Psoas muscle (tissue), 8 donors: ENCODE results near the gene WNT16. TPM values are rescaled to one million over a fixed set of nuclear protein-coding genes. Genes with fewer than 3 reads are reported as not detected.

Source experiments
- ATAC-seq, 4 donors: fragments of 200-7000 bp; cut with Tn5 transposase; one replicate each; pipeline ENCODE4 v1.9.1; 2020; ENCODE audit warnings: moderate library complexity in 3 of 4, mild to moderate bottlenecking in 2 of 4
- DNase-seq, 2 donors: peaks; one replicate each; pipeline ENCODE4 v3.0.0-alpha.2; 2020
- H3K27ac ChIP-seq: fragments of 200-600 bp; one replicate; pipeline ENCODE4 v1.8.0; 2022
- H3K27me3 ChIP-seq, 3 donors: fragments of 200-600 bp in 1 of 3; one replicate each; pipeline versions ENCODE4 v1.6.1 to v1.8.0; 2013 to 2022; ENCODE audit warnings: low read length in 2 of 3, mild to moderate bottlenecking in 2 of 3, moderate library complexity in 1 of 3; ENCODE audit not compliant: insufficient read depth in 3 of 3
- H3K36me3 ChIP-seq, 2 donors: fragments of 200-600 bp in 1 of 2; one replicate each; pipeline versions ENCODE4 v1.6.1 to v1.8.0; 2013 to 2022; ENCODE audit warnings: low read depth in 1 of 2, mild to moderate bottlenecking in 1 of 2, moderate library complexity in 1 of 2; ENCODE audit not compliant: insufficient read depth in 1 of 2
- H3K4me1 ChIP-seq: fragments of 200-600 bp; one replicate; pipeline ENCODE4 v1.8.0; 2022
- H3K4me3 ChIP-seq: fragments of 200-600 bp; one replicate; pipeline ENCODE4 v1.8.0; 2022; ENCODE audit warnings: mild to moderate bottlenecking
- H3K9me3 ChIP-seq: fragments of 200-600 bp; one replicate; pipeline ENCODE4 v1.8.0; 2022
- WGBS, 3 donors: extraction: QIAGEN DNeasy Blood & Tissue Kit; methylation state at CpG; one replicate each; pipeline versions ENCODE4 v1.1.6 to v1.1.7; 2013; 5-methylcytosine and 5-hydroxymethylcytosine counted together
- intact Hi-C, 2 donors: fragments of 100-400 bp; cut with DNase I; formaldehyde crosslinking; loops; one replicate each; pipeline versions ENCODE4 v1.11.0 to v1.14.2; 2022
- polyA plus RNA-seq, 3 donors: library from polyadenylated mRNA; stranded (reverse); fragments of 200-250 nt; gene quantifications; one replicate each; pipeline ENCODE4 v1.2.3, GENCODE V29; 2013
- total RNA-seq, 4 donors: library from RNA; stranded (reverse); fragmentation: NEBNext Ultra II Directional in 2 of 4; extraction: Animal tissue kit (Norgen Biotek cat#: 25700) in 2 of 4; gene quantifications; one replicate each; pipeline versions ENCODE4 v1.2.1 to v1.2.4, GENCODE V29; 2021 to 2023
- TF ChIP-seq, protein P1 (sequence below): fragments of 200-600 bp; IDR thresholded peaks from one replicate; pipeline ENCODE4 v1.8.0; 2022; ENCODE audit warnings: antibody characterized with exemption
- donor health status: healthy with polysubstance abuse.
- donor health status: DM: no; HTN: no; CAD: no; lungs with moderate emphysema.
- donor health status: Bipolar disorder and iron deficiency.
- donor health status: healthy.
- donor health status: DM: yes; HTN: yes; CAD: no.
- donor health status: DM: no; HTN: no; CAD: no.
- donor health status: DM: no; HTN: no; CAD: no.
- donor health status: DM: yes; HTN: yes; CAD: no.

Gene WNT16
- total and polyA plus RNA-seq, 7 donors, result 0.22 TPM; not detected in 6

DNA sequence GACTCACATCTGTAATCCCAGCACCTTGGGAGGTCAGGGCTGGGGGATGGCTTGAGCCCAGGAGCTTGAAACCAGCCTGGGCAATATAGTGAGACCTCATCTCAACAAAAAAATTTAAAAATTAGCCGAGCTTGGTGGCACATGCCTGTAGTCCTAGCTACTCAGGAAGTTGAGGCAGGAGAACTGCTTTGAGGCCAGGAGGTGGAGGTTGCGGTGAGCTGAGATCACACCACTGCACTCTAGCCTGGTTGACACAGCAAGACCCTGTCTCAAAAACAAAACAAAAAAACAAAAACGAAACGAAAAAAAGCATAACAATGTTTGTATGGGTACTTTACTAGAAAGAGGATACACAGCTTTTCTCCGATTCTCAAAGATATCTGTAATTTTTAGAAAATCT, 31.8 kb downstream of the WNT16 start:
- Histone ChIP-seq H3K4me3 (no peak overlapping the region), H3K36me3 (peaks cover 0 to 84% of the 10 kb centered on the region in 2 donors), H3K27me3 (no peaks in the 10 kb centered on the region), H3K4me1 (no peaks in the 10 kb centered on the region), H3K27ac (no peak overlapping the region), H3K9me3 (no peaks in the 10 kb centered on the region)
- 92 to 95% (median 92%) methylated on average over 5 of the region's 5 CpGs for WGBS, 3 donors
- DNase-seq (no peak), ATAC-seq (no peak)
- intact Hi-C loops, result no loop called here
- TF ChIP-seq, protein P1, sequence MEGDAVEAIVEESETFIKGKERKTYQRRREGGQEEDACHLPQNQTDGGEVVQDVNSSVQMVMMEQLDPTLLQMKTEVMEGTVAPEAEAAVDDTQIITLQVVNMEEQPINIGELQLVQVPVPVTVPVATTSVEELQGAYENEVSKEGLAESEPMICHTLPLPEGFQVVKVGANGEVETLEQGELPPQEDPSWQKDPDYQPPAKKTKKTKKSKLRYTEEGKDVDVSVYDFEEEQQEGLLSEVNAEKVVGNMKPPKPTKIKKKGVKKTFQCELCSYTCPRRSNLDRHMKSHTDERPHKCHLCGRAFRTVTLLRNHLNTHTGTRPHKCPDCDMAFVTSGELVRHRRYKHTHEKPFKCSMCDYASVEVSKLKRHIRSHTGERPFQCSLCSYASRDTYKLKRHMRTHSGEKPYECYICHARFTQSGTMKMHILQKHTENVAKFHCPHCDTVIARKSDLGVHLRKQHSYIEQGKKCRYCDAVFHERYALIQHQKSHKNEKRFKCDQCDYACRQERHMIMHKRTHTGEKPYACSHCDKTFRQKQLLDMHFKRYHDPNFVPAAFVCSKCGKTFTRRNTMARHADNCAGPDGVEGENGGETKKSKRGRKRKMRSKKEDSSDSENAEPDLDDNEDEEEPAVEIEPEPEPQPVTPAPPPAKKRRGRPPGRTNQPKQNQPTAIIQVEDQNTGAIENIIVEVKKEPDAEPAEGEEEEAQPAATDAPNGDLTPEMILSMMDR, result no peak

DNA sequence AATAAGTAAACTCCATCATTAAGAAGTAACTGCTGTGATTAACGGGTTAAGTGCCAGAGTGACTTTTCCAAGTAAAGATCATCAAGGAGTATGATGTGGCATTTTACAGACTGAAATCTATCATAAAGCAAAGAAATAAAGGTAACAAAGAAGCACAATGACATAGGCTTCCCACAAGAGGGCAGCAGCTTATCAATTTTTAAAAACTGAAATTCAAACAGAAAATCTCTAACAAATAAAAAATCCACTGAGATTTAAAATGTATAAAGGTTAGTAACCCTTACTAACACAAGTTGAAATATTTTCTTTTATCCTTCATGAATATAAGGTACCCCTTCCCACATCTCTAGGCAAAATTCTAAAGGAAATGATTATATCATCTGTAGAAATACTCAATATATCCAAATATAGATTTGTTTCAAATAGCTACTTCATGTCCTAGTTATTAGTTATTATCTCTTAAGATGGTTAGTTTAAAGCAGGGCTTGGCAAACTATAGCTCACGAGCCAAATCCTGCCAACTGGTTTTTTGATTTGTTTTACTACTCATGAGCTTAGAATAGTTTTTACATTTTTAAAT, 38.1 kb downstream of the WNT16 start:
- H3K27ac ChIP-seq, result no peak overlapping the region
- peak in 1 of 4 donors; percentile 47 for ATAC-seq
- intact Hi-C loops, result loop anchor here in 1 of 2 donors (1.0 kb wide), 1 partner anchor 180 kb away; no protein-coding TSS in a partner anchor
- H3K27me3 ChIP-seq, result no peaks in the 10 kb centered on the region
- no peak for DNase-seq
- no peaks in the 10 kb centered on the region for H3K4me1 ChIP-seq
- H3K36me3 ChIP-seq, result peaks cover 0 to 48% of the 10 kb centered on the region in 2 donors
- H3K4me3 ChIP-seq, result no peak overlapping the region
- 59 to 75% (median 64%) methylated on average over 2 of the region's 2 CpGs for WGBS, 3 donors
- no peaks in the 10 kb centered on the region for H3K9me3 ChIP-seq
- TF ChIP-seq, protein P1, result peak; percentile 80

DNA sequence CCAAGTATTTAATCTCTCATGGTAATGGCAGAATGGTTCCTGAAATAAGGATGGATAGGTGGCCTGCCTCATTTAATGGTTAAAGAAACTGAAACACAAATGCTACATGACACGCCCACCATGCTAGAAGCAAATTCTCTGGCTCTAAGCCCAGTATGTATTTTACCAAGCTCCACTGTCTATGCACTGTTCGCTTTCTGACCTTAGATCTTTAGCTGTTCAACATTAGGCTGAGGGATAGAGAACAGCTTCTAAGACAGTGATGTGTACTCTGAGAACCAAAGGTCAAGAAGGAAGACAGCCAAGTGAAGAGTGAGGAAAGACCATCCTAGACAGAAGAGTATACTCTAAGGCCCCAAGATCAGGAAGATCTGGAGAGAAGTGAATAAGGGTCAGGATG, 40.7 kb downstream of the WNT16 start:
- ATAC-seq, result no peak

DNA sequence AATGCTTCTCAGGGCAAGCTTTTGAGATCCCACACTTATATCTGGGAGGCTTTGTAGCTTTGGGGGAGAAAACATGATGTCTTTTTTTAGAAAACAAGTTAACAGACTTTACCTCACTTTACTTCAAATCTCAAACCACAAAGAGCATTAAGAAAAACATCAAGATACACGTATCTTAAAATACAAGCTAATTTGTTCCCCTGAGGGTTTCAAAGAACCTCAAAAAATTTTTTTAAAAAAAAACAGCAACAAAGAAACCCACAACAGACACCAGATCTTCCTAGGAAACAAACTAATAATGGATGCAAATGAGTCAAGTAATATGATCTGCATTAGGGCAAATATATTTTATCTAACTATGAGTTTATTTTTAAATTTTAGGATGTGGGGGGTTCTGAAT, 42.6 kb downstream of the WNT16 start:
- TF ChIP-seq, protein P1, result no peak
- DNase-seq, result no peak
- intact Hi-C loops, result no loop called here
- no peaks in the 10 kb centered on the region for H3K27me3 ChIP-seq
- H3K9me3 ChIP-seq, result no peaks in the 10 kb centered on the region
- H3K27ac ChIP-seq, result no peak overlapping the region
- 76 to 84% (median 80%) methylated on average over 1 of the region's 1 CpG for WGBS, 3 donors
- ATAC-seq, result no peak
- peaks cover 14% of the 10 kb centered on the region for H3K4me1 ChIP-seq
- H3K4me3 ChIP-seq, result no peak overlapping the region
- H3K36me3 ChIP-seq, result peaks cover 0 to 43% of the 10 kb centered on the region in 2 donors

More for the DNA sequence above, 40.7 kb downstream of the WNT16 start:
- Histone ChIP-seq H3K27ac (no peak overlapping the region), H3K36me3 (peaks cover 0 to 34% of the 10 kb centered on the region in 2 donors), H3K4me1 (peaks cover 14% of the 10 kb centered on the region), H3K27me3 (no peaks in the 10 kb centered on the region), H3K9me3 (no peaks in the 10 kb centered on the region), H3K4me3 (no peak overlapping the region)
- 52 to 59% (median 57%) methylated on average over 2 of the region's 2 CpGs for WGBS, 3 donors
- DNase-seq, result no peak
- intact Hi-C loops, result loop anchor here in 1 of 2 donors (2.0 kb wide), 1 partner anchor 177 kb away; no protein-coding TSS in a partner anchor
- TF ChIP-seq, protein P1, result no peak

DNA sequence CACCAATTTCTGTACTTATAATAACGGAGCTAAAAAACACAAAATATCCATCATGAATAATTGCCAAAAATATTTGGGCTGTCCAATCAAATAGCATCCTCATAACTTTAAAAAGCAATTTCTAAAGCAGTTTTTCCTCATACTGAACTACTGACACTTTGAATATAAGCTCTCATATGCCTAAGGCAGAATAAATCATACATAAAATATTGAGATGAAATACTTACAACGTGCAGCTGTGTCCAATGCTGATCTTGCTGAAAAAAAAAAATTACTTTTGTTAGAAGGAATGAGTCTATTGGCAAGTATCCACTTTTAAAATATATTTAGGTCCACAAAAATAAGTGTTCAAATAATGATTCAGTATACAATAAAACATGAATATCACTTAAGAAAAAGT, 43.1 kb downstream of the WNT16 start:
- no peaks in the 10 kb centered on the region for H3K9me3 ChIP-seq

More for the DNA sequence above, 43.1 kb downstream of the WNT16 start:
- DNase-seq (no peak), ATAC-seq (no peak)
- Histone ChIP-seq H3K4me3 (no peak overlapping the region), H3K4me1 (peaks cover 14% of the 10 kb centered on the region), H3K36me3 (peaks cover 0 to 48% of the 10 kb centered on the region in 2 donors), H3K27me3 (no peaks in the 10 kb centered on the region), H3K27ac (no peak overlapping the region)
- TF ChIP-seq, protein P1, result no peak
- WGBS, 3 donors, result 63 to 68% (median 67%) methylated on average over 2 of the region's 2 CpGs
- intact Hi-C loops, result no loop called here
